ENCODE measurements around the gene IL20RA. TPM values are rescaled to one million over a fixed set of nuclear protein-coding genes. Genes with fewer than 3 reads are reported as not detected.

The IL20RA gene
- total and polyA plus RNA-seq, 2 of the 13 experiments (the other 11 are each of a cell fraction or from before 2014, with no cell fraction given) = not detected

DNA sequence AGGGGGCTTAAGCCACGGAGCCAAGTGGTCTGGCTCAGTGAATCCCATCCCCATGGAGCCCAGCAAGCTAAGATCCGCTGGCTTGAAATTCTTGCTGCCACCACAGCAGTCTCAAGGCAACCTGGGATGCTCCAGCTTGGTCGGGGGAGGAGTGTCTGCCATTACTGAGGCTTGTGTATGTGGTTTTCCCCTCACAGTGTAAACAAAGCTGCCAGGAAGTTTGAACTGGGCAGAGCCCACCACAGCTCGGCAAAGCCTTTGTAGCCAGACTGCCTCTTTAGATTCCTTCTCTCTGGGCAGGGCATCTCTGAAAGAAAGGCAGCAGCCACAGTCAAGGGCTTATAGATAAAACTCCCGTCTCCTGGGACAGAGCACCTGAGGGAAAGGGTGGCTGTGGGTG, 25.5 kb upstream of the IL20RA start:
- FAIRE-seq = no peak
- ChIA-PET POLR2A (no interaction called here), CTCF (ENCODE audit: low intra/inter-chr PET ratio, low total read pairs) (no interaction called here)
- Histone ChIP-seq H3K36me3 (replicated peaks in 1 of 2; ENCODE audit: control insufficient read depth in 1 of 2, insufficient read depth in 2 of 2, low read length in 2 of 2) (no peaks in the 10 kb centered on the region), H3K79me2 (ENCODE audit: insufficient read depth, low read length) (no peaks in the 10 kb centered on the region), H4K20me1 (ENCODE audit: insufficient read depth, low read length) (no peaks in the 10 kb centered on the region), H3K4me1 (ENCODE audit: insufficient read depth, low read length) (no peaks in the 10 kb centered on the region), H3K9ac (ENCODE audit: insufficient read depth, low read depth, low read length) (no peak overlapping the region), H3K4me2 (ENCODE audit: low read depth, low read length) (no peak overlapping the region), H3K27me3 (ENCODE audit: control insufficient read depth in 1 of 2, insufficient read depth in 2 of 2, low read length in 2 of 2) (peaks cover 2 to 29% of the 10 kb centered on the region in 2 experiments; a peak in 3 of 5 replicates), H3K4me3 (replicated peaks in 1 of 3; ENCODE audit: insufficient read depth in 1 of 3, low read depth in 2 of 3, low read length in 3 of 3) (no peak overlapping the region), H2AFZ (ENCODE audit: low read length) (no peak overlapping the region), H3K9me3 (ENCODE audit: low read length) (no peaks in the 10 kb centered on the region), H3K27ac (ENCODE audit: extremely low read length, insufficient read depth, low read length) (no peak overlapping the region)
- ATAC-seq = no peak
- WGBS (ENCODE audit: low lambda C conversion rate) = 5% methylated on average over 5 of the region's 5 CpGs
- BruUV-seq (replicated peaks) = no TSS peak
- in situ Hi-C loops (cut with HindIII; ENCODE audit: extremely low pct_ligation_motif_present, low pct_unique_long_range_greater_than_20kb) = no loop called here
- no peak for TF ChIP-seq ZNF143 (CRISPR knock-in tag; IDR thresholded peaks at IDR 0.05)
- TF ChIP-seq RARG (CRISPR knock-in tag; IDR thresholded peaks at IDR 0.05; ENCODE audit: low read depth) = no peak
- TF ChIP-seq ZKSCAN1 (IDR thresholded peaks at IDR 0.05; ENCODE audit: low read length) = no peak
- TF ChIP-seq ASH2L (IDR thresholded peaks at IDR 0.05; ENCODE audit: insufficient read length, low read depth, low read length) = no peak
- TF ChIP-seq ZNF558 (CRISPR knock-in tag; IDR thresholded peaks at IDR 0.05; ENCODE audit: borderline replicate concordance) = no peak
- TF ChIP-seq FOXK2 (IDR thresholded peaks at IDR 0.05) = no peak
- TF ChIP-seq, protein P1, sequence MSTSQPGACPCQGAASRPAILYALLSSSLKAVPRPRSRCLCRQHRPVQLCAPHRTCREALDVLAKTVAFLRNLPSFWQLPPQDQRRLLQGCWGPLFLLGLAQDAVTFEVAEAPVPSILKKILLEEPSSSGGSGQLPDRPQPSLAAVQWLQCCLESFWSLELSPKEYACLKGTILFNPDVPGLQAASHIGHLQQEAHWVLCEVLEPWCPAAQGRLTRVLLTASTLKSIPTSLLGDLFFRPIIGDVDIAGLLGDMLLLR (CRISPR knock-in tag; IDR thresholded peaks at IDR 0.05) = no peak
- no peak for DNase-seq (ENCODE audit: low spot score)
- intact Hi-C loops (cut with micrococcal nuclease; ENCODE audit: unreplicated experiment) = no loop called here

DNA sequence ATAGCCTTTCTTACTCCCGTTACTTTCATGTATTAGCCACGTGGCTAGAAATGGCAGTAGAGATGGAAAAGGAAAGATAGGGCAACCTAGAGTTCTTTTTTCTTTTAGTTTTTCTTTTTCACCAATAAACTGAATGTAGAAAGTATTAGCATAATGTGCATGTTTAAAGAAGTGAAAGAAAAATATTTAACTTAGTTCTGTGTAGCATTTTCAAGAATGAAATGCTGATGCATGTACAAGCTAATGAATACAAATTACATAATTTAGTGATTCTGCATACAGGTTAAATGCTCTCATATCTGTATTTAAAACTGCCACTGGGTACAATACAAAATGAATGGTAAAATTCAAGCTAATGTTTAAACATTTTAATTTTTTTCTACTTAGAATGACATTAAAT, 22.6 kb upstream of the IL20RA start:
- ATAC-seq (no peak), FAIRE-seq (no peak), DNase-seq (ENCODE audit: low spot score) (no peak)
- TF ChIP-seq CBX2 (IDR thresholded peaks at IDR 0.05; ENCODE audit: low read depth, low read length) = no peak
- TF ChIP-seq CBX2 (CRISPR knock-in tag; IDR thresholded peaks at IDR 0.05; ENCODE audit: low read depth) = no peak
- BruUV-seq (replicated peaks) = no TSS peak
- no peaks in the 10 kb centered on the region for H4K20me1 ChIP-seq (ENCODE audit: insufficient read depth, low read length)
- ChIA-PET POLR2A (no interaction called here), CTCF (ENCODE audit: low intra/inter-chr PET ratio, low total read pairs) (no interaction called here)
- H3K4me3 ChIP-seq (replicated peaks in 1 of 3; ENCODE audit: insufficient read depth in 1 of 3, low read depth in 2 of 3, low read length in 3 of 3) = no peak overlapping the region
- intact Hi-C loops (cut with micrococcal nuclease; ENCODE audit: unreplicated experiment) = no loop called here
- H3K4me2 ChIP-seq (ENCODE audit: low read depth, low read length) = no peak overlapping the region
- no peaks in the 10 kb centered on the region for H3K4me1 ChIP-seq (ENCODE audit: insufficient read depth, low read length)
- H3K79me2 ChIP-seq (ENCODE audit: insufficient read depth, low read length) = no peaks in the 10 kb centered on the region
- no peak overlapping the region for H3K27ac ChIP-seq (ENCODE audit: extremely low read length, insufficient read depth, low read length)
- no peak overlapping the region for H3K9ac ChIP-seq (ENCODE audit: insufficient read depth, low read depth, low read length)
- under 1% methylated on average over 2 of the region's 2 CpGs for WGBS (ENCODE audit: low lambda C conversion rate)
- no peak overlapping the region for H2AFZ ChIP-seq (ENCODE audit: low read length)
- in situ Hi-C loops (cut with HindIII; ENCODE audit: extremely low pct_ligation_motif_present, low pct_unique_long_range_greater_than_20kb) = no loop called here
- peaks cover 3 to 31% of the 10 kb centered on the region in 2 experiments; a peak in 3 of 5 replicates for H3K27me3 ChIP-seq (ENCODE audit: control insufficient read depth in 1 of 2, insufficient read depth in 2 of 2, low read length in 2 of 2)
- H3K36me3 ChIP-seq (replicated peaks in 1 of 2; ENCODE audit: control insufficient read depth in 1 of 2, insufficient read depth in 2 of 2, low read length in 2 of 2) = no peaks in the 10 kb centered on the region
- H3K9me3 ChIP-seq (ENCODE audit: low read length) = no peaks in the 10 kb centered on the region
